PFSK-1 (cell line): ENCODE measurements around the gene NDRG2.

Experiments used
- FOXP2 ChIP-seq: optimal IDR thresholded peaks from 2 replicates; pipeline ENCODE3; 2011; ENCODE audit warnings: borderline replicate concordance, control low read depth, inconsistent platforms; ENCODE audit not compliant: insufficient read depth; ENCODE audit errors: extremely low read length, extremely low read depth
- POLR2AphosphoS5 ChIP-seq: IDR thresholded peaks from 2 replicates; pipeline ENCODE4 v1.6.1; 2012; ENCODE audit warnings: low read depth, mild to moderate bottlenecking, control low read depth, low read length, moderate library complexity
- SIN3A ChIP-seq: IDR thresholded peaks from 2 replicates; pipeline ENCODE4 v1.6.1; 2012; ENCODE audit warnings: mild to moderate bottlenecking, low read length, moderate library complexity, borderline replicate concordance; ENCODE audit not compliant: insufficient read depth
- TAF1 ChIP-seq: IDR thresholded peaks from 2 replicates; pipeline ENCODE4 v1.6.1; 2012; ENCODE audit warnings: low read length, control low read depth, borderline replicate concordance; ENCODE audit not compliant: insufficient read depth
- TF ChIP-seq, protein P1 (sequence below), 2 experiments: IDR thresholded peaks; 2 replicates each; pipeline versions ENCODE4 v1.6.1 to v1.8.0; 2011 to 2012; ENCODE audit warnings: low read depth in 2 of 2, low read length in 2 of 2, control low read depth in 1 of 2, inconsistent platforms in 1 of 2, mild to moderate bottlenecking in 1 of 2, moderate library complexity in 1 of 2; ENCODE audit not compliant: insufficient read depth in 1 of 2

NDRG2 gene

DNA sequence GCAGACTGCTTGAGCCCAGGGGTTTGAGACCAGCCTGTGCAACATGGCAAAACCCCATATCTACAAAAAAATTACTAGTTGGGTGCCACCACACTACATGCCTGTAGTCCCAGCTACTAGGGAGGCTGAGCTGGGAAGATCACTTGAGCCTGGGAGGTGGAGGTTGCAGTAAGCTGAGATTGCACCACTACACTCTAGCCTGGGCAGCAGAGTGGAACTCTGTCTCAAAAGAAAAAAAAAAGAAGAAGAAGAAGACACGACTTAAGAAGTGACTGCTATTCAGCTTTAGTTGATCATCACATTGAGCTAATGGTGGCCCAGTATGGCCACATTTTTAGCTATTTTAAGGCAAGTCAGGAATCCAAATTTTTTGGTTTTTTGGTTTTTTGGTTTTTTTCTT lies 44.0 kb downstream of the NDRG2 start:
- TF ChIP-seq TAF1, result no peak
- TF ChIP-seq FOXP2, result no peak
- no peak for TF ChIP-seq SIN3A
- TF ChIP-seq, protein P1, sequence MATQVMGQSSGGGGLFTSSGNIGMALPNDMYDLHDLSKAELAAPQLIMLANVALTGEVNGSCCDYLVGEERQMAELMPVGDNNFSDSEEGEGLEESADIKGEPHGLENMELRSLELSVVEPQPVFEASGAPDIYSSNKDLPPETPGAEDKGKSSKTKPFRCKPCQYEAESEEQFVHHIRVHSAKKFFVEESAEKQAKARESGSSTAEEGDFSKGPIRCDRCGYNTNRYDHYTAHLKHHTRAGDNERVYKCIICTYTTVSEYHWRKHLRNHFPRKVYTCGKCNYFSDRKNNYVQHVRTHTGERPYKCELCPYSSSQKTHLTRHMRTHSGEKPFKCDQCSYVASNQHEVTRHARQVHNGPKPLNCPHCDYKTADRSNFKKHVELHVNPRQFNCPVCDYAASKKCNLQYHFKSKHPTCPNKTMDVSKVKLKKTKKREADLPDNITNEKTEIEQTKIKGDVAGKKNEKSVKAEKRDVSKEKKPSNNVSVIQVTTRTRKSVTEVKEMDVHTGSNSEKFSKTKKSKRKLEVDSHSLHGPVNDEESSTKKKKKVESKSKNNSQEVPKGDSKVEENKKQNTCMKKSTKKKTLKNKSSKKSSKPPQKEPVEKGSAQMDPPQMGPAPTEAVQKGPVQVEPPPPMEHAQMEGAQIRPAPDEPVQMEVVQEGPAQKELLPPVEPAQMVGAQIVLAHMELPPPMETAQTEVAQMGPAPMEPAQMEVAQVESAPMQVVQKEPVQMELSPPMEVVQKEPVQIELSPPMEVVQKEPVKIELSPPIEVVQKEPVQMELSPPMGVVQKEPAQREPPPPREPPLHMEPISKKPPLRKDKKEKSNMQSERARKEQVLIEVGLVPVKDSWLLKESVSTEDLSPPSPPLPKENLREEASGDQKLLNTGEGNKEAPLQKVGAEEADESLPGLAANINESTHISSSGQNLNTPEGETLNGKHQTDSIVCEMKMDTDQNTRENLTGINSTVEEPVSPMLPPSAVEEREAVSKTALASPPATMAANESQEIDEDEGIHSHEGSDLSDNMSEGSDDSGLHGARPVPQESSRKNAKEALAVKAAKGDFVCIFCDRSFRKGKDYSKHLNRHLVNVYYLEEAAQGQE (IDR thresholded peaks at IDR 0.05; ENCODE audit: insufficient read depth in 1 of 2, low read depth in 2 of 2, low read length in 2 of 2), result no peak

DNA sequence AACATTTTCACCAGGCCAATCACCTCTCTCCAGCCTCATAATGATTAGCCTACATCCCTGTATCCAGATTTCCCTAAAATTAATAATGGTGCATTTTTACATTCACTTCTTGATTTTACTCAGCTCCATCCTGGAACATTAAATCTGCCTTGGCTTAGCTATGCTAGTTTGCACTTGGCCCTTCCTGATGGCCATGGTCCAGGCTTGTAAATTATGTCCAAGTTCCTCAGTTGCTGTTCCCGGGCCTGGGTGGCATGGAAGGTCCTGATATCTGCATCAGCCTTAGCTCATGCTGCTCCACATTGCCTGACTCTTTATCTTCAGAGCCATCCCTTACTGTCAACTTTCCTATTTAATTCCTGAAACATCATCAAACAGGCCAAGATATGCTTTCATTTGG lies 46.2 kb downstream of the NDRG2 start:
- TF ChIP-seq, protein P1 (IDR thresholded peaks at IDR 0.05; ENCODE audit: insufficient read depth in 1 of 2, low read depth in 2 of 2, low read length in 2 of 2), result no peak
- TF ChIP-seq TAF1, result no peak
- TF ChIP-seq POLR2AphosphoS5, result no peak
- no peak for TF ChIP-seq FOXP2
- TF ChIP-seq SIN3A, result no peak

DNA sequence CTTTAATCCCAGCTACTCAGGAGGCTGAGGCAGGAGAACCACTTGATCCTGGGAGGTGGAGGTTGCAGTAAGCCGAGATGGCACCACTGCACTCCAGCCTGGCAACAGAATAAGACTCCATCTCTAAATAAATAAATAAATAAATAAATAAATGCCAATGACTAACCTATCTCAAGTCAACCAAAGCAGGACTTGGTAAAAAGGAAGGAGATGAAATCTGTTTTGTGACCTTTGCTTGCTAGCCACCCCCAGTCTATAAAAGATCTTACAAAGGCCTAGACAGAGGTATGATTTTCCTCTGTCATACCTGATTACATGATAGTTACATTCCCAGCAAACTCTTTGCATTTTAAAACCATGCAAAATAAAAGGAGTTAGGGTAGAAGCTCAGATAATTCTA lies 48.6 kb downstream of the NDRG2 start:
- TF ChIP-seq TAF1 (no peak), SIN3A (no peak), FOXP2 (no peak), POLR2AphosphoS5 (no peak)
- TF ChIP-seq, protein P1 (IDR thresholded peaks at IDR 0.05; ENCODE audit: insufficient read depth in 1 of 2, low read depth in 2 of 2, low read length in 2 of 2), result no peak

DNA sequence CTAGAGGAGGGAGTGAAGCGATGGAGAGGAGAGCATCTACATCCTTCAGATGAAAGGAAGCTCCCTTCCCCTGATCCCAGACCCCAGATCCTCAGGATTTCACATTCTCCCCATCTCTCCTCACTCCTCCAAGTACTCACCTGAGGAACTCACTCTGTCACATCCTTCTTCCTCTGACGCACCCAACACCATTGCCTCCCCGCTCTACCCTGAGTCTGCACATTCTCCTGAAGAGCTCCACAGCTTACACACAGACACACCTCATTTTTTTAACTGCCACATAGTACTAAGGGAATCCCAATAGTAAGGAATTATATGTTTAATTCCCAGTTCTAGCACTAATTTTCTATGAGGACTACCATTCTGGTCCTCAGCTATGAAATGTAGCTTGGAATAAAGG lies 51.4 kb downstream of the NDRG2 start:
- no peak for TF ChIP-seq TAF1
- no peak for TF ChIP-seq FOXP2
- TF ChIP-seq, protein P1 (IDR thresholded peaks at IDR 0.05; ENCODE audit: insufficient read depth in 1 of 2, low read depth in 2 of 2, low read length in 2 of 2), result no peak
- no peak for TF ChIP-seq POLR2AphosphoS5

DNA sequence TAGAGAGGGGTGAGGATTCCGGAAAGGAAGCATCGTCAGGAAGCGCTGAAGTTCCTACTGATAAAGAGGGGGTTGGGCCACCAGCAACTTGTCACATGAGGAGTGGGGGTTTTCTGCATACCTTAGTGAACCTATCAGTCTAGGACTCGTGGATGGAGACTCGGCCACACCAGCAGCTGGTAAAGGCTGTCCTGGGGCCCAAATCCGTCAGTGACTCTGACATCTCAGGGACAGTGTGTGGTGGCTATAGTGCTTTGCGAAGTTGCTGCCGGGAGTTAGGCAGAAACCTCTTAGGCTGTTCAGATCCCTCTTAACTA lies 53.2 kb downstream of the NDRG2 start:
- TF ChIP-seq POLR2AphosphoS5 (no peak), TAF1 (no peak), FOXP2 (no peak), SIN3A (no peak)
- TF ChIP-seq, protein P1 (IDR thresholded peaks at IDR 0.05; ENCODE audit: insufficient read depth in 1 of 2, low read depth in 2 of 2, low read length in 2 of 2), result no peak
